HG02763 (cell line): ENCODE data around the gene PRPF40B.
"Not testable (repeated sequence)": the region's sequence is repeated elsewhere in the genome, so short reads cannot be mapped to it uniquely, and the experiment has no call there.

ENCODE experiments used
- ATAC-seq: cut with Tn5 transposase; IDR thresholded peaks from one replicate; pipeline ENCODE4 v1.9.1; 2021; ENCODE audit warnings: mild to moderate bottlenecking, moderate library complexity; ENCODE audit not compliant: unreplicated experiment

PRPF40B gene

GRCh38 chr12:49609059-49609874, 14.1 kb upstream of the PRPF40B start:
- ATAC-seq: no peak

- ATAC-seq: no peak
Measured at GRCh38 chr12:49609875-49610154, 13.5 kb upstream of the PRPF40B start.

- ATAC-seq: not testable (repeated sequence)
Measured at GRCh38 chr12:49610785-49611184, 12.6 kb upstream of the PRPF40B start.

- no peak for ATAC-seq
Measured at GRCh38 chr12:49612210-49612609, 11.2 kb upstream of the PRPF40B start.

- no peak for ATAC-seq
Measured at GRCh38 chr12:49615725-49616124, 7.6 kb upstream of the PRPF40B start.

- ATAC-seq: no peak
Measured at GRCh38 chr12:49616533-49617219, 6.7 kb upstream of the PRPF40B start.

GRCh38 chr12:49618576-49618975, 4.8 kb upstream of the PRPF40B start:
- ATAC-seq: no peak

GRCh38 chr12:49619286-49619685, 4.1 kb upstream of the PRPF40B start:
- ATAC-seq: no peak

- no peak for ATAC-seq
Measured at GRCh38 chr12:49621651-49622500, 1.5 kb upstream of the PRPF40B start.

GRCh38 chr12:49622501-49623141, 740 bp upstream of the PRPF40B start:
- peak; percentile 10 for ATAC-seq

- no peak for ATAC-seq
Measured at GRCh38 chr12:49624921-49625577, 1.7 kb downstream of the PRPF40B start.

GRCh38 chr12:49626169-49626835, 2.9 kb downstream of the PRPF40B start:
- ATAC-seq: no peak

- no peak for ATAC-seq
Measured at GRCh38 chr12:49626836-49627235, 3.5 kb downstream of the PRPF40B start.

GRCh38 chr12:49627752-49628360, 4.5 kb downstream of the PRPF40B start:
- no peak for ATAC-seq

GRCh38 chr12:49631336-49631907, 8.1 kb downstream of the PRPF40B start:
- ATAC-seq: no peak

- ATAC-seq: no peak
Measured at GRCh38 chr12:49632401-49632800, 9.0 kb downstream of the PRPF40B start.

GRCh38 chr12:49632986-49633702, 9.8 kb downstream of the PRPF40B start:
- no peak for ATAC-seq

- ATAC-seq: no peak
Measured at GRCh38 chr12:49633703-49634345, 10.5 kb downstream of the PRPF40B start.
